ENCODE results near the gene SHTN1. TPM values are rescaled to one million over a fixed set of nuclear protein-coding genes. Genes with fewer than 3 reads are reported as not detected.

SHTN1 gene
- total and polyA plus RNA-seq, 2 donors from 2014 or later = 14.0 to 44.2 TPM

GRCh38 chr10:117004227-117005025 lies 561 bp downstream of the SHTN1 start:
- H3K4me3 ChIP-seq (ENCODE audit: low read length in 3 of 3) = peak overlapping the region; percentile 60 to 78 (median 75)
- no peaks in the 10 kb centered on the region for H3K9me3 ChIP-seq (ENCODE audit: control insufficient read depth in 2 of 3, insufficient read depth in 1 of 3, low read length in 3 of 3)
- intact Hi-C loops (cut with DNase I) = no loop called here
- H3K4me1 ChIP-seq (ENCODE audit: control insufficient read depth in 2 of 3, insufficient read depth in 2 of 3, low read depth in 1 of 3, low read length in 3 of 3) = peaks cover 0 to 5% (median 4%) of the 10 kb centered on the region in 3 donors
- H3K36me3 ChIP-seq (ENCODE audit: control insufficient read depth in 2 of 3, insufficient read depth in 3 of 3, low read length in 3 of 3) = no peaks in the 10 kb centered on the region
- DNase-seq = peak in 3 of 5 donors; percentile 31 to 83 (median 42)
- no peaks in the 10 kb centered on the region for H3K27me3 ChIP-seq (ENCODE audit: control insufficient read depth, insufficient read depth, low read length)
- H3K9ac ChIP-seq (ENCODE audit: low read length in 3 of 3) = peak overlapping the region; percentile 19 to 72 (median 29)
- FAIRE-seq = no peak
- H3K27ac ChIP-seq (ENCODE audit: low read depth in 2 of 2, low read length in 2 of 2) = peak overlapping the region; percentile 56 to 64
- TF ChIP-seq, protein P1, sequence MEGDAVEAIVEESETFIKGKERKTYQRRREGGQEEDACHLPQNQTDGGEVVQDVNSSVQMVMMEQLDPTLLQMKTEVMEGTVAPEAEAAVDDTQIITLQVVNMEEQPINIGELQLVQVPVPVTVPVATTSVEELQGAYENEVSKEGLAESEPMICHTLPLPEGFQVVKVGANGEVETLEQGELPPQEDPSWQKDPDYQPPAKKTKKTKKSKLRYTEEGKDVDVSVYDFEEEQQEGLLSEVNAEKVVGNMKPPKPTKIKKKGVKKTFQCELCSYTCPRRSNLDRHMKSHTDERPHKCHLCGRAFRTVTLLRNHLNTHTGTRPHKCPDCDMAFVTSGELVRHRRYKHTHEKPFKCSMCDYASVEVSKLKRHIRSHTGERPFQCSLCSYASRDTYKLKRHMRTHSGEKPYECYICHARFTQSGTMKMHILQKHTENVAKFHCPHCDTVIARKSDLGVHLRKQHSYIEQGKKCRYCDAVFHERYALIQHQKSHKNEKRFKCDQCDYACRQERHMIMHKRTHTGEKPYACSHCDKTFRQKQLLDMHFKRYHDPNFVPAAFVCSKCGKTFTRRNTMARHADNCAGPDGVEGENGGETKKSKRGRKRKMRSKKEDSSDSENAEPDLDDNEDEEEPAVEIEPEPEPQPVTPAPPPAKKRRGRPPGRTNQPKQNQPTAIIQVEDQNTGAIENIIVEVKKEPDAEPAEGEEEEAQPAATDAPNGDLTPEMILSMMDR (IDR thresholded peaks at IDR 0.05; ENCODE audit: borderline replicate concordance, extremely low read depth, insufficient read depth) = no peak

DNA sequence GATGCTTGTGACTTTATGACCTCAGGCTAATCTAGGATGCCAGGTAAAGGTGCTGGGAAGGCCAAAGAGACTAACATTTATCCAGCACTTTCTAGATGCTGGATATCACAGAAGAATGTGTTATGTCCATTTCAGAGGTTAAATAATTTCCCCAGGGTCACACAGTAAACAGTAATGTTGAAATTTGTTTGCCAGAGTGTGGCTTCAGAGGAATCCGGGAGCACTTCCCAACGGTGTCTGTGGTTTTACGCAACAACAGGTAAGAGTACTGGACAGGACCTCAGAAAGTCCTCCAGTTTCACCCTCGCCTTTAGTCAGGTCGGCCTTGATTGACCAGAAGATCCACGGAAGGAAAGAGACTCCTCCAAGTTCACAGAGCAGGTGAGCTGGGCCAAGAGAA lies 1.7 kb downstream of the SHTN1 start:
- Histone ChIP-seq H3K9ac (ENCODE audit: low read length in 3 of 3) (no peak overlapping the region), H3K36me3 (ENCODE audit: control insufficient read depth in 2 of 3, insufficient read depth in 3 of 3, low read length in 3 of 3) (no peaks in the 10 kb centered on the region), H3K9me3 (ENCODE audit: control insufficient read depth in 2 of 3, insufficient read depth in 1 of 3, low read length in 3 of 3) (no peaks in the 10 kb centered on the region), H3K27ac (ENCODE audit: low read depth in 2 of 2, low read length in 2 of 2) (no peak overlapping the region), H3K27me3 (ENCODE audit: control insufficient read depth, insufficient read depth, low read length) (no peaks in the 10 kb centered on the region), H3K4me1 (ENCODE audit: control insufficient read depth in 2 of 3, insufficient read depth in 2 of 3, low read depth in 1 of 3, low read length in 3 of 3) (peaks cover 0 to 5% (median 4%) of the 10 kb centered on the region in 3 donors), H3K4me3 (ENCODE audit: low read length in 3 of 3) (no peak overlapping the region)
- FAIRE-seq (no peak), DNase-seq (no peak)
- intact Hi-C loops (cut with DNase I) = no loop called here
- TF ChIP-seq, protein P1 (IDR thresholded peaks at IDR 0.05; ENCODE audit: borderline replicate concordance, extremely low read depth, insufficient read depth) = no peak

DNA sequence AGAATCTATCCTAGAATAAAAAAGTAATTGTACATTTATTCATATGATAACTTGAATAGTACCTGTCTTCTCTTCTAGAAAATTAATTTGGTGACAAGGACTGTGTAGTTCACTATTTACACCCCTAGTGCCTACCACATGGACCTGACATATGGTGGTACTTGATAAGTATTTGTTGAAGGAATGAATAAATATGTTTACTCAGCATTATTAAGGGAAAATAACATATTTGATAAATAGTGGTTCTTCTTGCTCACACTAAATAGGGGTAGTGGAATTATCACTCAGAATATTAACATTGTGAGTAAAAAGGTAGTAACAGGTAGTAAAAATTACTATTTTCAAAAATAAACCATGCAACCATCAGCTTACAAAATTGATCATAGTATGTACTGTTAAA lies 2.8 kb downstream of the SHTN1 start:
- H3K4me1 ChIP-seq (ENCODE audit: control insufficient read depth in 2 of 3, insufficient read depth in 2 of 3, low read depth in 1 of 3, low read length in 3 of 3) = peaks cover 0 to 5% (median 4%) of the 10 kb centered on the region in 3 donors
- no peaks in the 10 kb centered on the region for H3K9me3 ChIP-seq (ENCODE audit: control insufficient read depth in 2 of 3, insufficient read depth in 1 of 3, low read length in 3 of 3)
- DNase-seq (no peak), FAIRE-seq (no peak)
- no peaks in the 10 kb centered on the region for H3K27me3 ChIP-seq (ENCODE audit: control insufficient read depth, insufficient read depth, low read length)
- TF ChIP-seq, protein P1 (IDR thresholded peaks at IDR 0.05; ENCODE audit: borderline replicate concordance, extremely low read depth, insufficient read depth) = no peak
- intact Hi-C loops (cut with DNase I) = no loop called here
- no peak overlapping the region for H3K9ac ChIP-seq (ENCODE audit: low read length in 3 of 3)
- H3K36me3 ChIP-seq (ENCODE audit: control insufficient read depth in 2 of 3, insufficient read depth in 3 of 3, low read length in 3 of 3) = no peaks in the 10 kb centered on the region
- no peak overlapping the region for H3K27ac ChIP-seq (ENCODE audit: low read depth in 2 of 2, low read length in 2 of 2)
- no peak overlapping the region for H3K4me3 ChIP-seq (ENCODE audit: low read length in 3 of 3)
